Upper lobe of left lung (tissue), 6 donors: ENCODE results near the gene HIF1A. TPM values are rescaled to one million over a fixed set of nuclear protein-coding genes. Genes with fewer than 3 reads are reported as not detected.
A peak's percentile ranks its signal among the peaks of the same experiment; 100 is the strongest.
"Not testable (repeated sequence)": the region's sequence is repeated elsewhere in the genome, so short reads cannot be mapped to it uniquely, and the experiment has no call there.

Source experiments
- ATAC-seq, 2 donors: fragments of 200-7000 bp; cut with Tn5 transposase; one replicate each; pipeline ENCODE4 v1.9.1; 2022; ENCODE audit warnings: mild to moderate bottlenecking in 2 of 2, moderate library complexity in 2 of 2; ENCODE audit not compliant: low FRiP score in 2 of 2
- DNase-seq, 2 donors: peaks; one replicate each; pipeline ENCODE4 v3.0.0-alpha.2; 2019 to 2020
- H3K27ac ChIP-seq, 4 donors: fragments of 200-600 bp; sonication (generic); one replicate each; pipeline ENCODE4 v1.5.1; 2016 to 2019
- H3K27me3 ChIP-seq, 4 donors: fragments of 200-600 bp; sonication (generic); one replicate each; pipeline ENCODE4 v1.5.1; 2017 to 2019
- H3K36me3 ChIP-seq, 4 donors: fragments of 200-600 bp; sonication (generic); one replicate each; pipeline ENCODE4 v1.5.1; 2016 to 2019
- H3K4me1 ChIP-seq, 4 donors: fragments of 200-600 bp; sonication (generic); one replicate each; pipeline ENCODE4 v1.5.1; 2018 to 2019
- H3K4me3 ChIP-seq, 4 donors: fragments of 200-600 bp; sonication (generic); one replicate each; pipeline ENCODE4 v1.5.1; 2017 to 2019; ENCODE audit warnings: mild to moderate bottlenecking in 2 of 4, moderate library complexity in 1 of 4
- H3K9me3 ChIP-seq, 4 donors: fragments of 200-600 bp; sonication (generic); one replicate each; pipeline ENCODE4 v1.5.1; 2018 to 2019
- CTCF ChIP-seq, 6 experiments: fragments of 450-650 bp in 4 of 6; fragments of 200-600 bp in 2 of 6; sonication (generic) in 2 of 6; IDR thresholded peaks; one replicate each; pipeline ENCODE4 v1.5.1; 2016 to 2019; ENCODE audit warnings: antibody characterized with exemption in 6 of 6
- EP300 ChIP-seq, 4 donors: sonication (generic); formaldehyde crosslinking; IDR thresholded peaks; one replicate each; pipeline ENCODE4 v1.5.1; 2017; ENCODE audit warnings: antibody characterized with exemption in 4 of 4, control low read depth in 2 of 4
- POLR2A ChIP-seq, 4 donors: fragments of 450-650 bp; IDR thresholded peaks; one replicate each; pipeline ENCODE4 v1.5.1; 2016 to 2017; ENCODE audit warnings: antibody characterized with exemption in 4 of 4, mild to moderate bottlenecking in 2 of 4
- POLR2AphosphoS5 ChIP-seq, 2 donors: sonication (generic); formaldehyde crosslinking; IDR thresholded peaks; one replicate each; pipeline ENCODE4 v1.5.1; 2017; ENCODE audit warnings: antibody characterized with exemption in 2 of 2
- WGBS, 2 donors: methylation state at CpG; one replicate each; pipeline ENCODE4 v1.1.5; 2017 to 2018; 5-methylcytosine and 5-hydroxymethylcytosine counted together
- total RNA-seq, 6 donors: library from RNA; depleted of rRNA in 4 of 6; stranded (reverse); fragments of >200 nt in 4 of 6; gene quantifications; one replicate each; pipeline versions ENCODE4 v1.1.0 to v1.2.1, GENCODE V29; 2016 to 2021
- donor health status: DM: no; HTN: no; CAD: no; lungs with moderate emphysema.
- donor health status: DM: no; HTN: yes; CAD: no; lungs with severe emphysema.

HIF1A gene
- total RNA-seq, 6 donors from 2014 or later, result 72.1 to 131 (median 116) TPM

DNA sequence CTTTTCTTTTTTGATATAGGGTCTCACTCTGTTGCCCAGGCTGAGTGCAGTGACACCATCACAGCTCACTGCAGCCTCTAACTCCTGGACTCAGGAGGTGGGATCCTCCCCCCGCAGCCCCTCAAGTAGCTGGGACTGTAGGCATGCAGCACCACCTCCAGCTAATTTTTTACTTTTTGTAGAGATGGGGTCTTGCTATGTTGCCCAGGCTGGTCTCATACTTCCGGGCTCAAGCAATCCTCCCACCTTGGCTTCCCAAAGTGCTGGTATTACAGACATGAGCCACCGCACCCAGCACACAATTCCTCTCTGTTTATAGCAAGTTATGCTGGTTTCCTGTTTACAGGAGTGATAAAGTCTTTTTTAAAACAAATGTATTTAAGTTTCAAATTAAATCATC is 39.5 kb upstream of the HIF1A start:
- Histone ChIP-seq H3K27me3 (no peaks in the 10 kb centered on the region), H3K9me3 (no peaks in the 10 kb centered on the region), H3K27ac (no peak overlapping the region), H3K36me3 (no peaks in the 10 kb centered on the region), H3K4me1 (peaks cover 5 to 20% (median 14%) of the 10 kb centered on the region in 4 donors), H3K4me3 (no peak overlapping the region)
- ATAC-seq, result no peak
- DNase-seq, result no peak
- WGBS, 2 donors, result 80 to 81% methylated on average over 3 of the region's 3 CpGs
- TF ChIP-seq POLR2AphosphoS5 (IDR thresholded peaks at IDR 0.05), result no peak
- TF ChIP-seq CTCF (IDR thresholded peaks at IDR 0.05), result no peak
- no peak for TF ChIP-seq POLR2A (IDR thresholded peaks at IDR 0.05)
- TF ChIP-seq EP300 (IDR thresholded peaks at IDR 0.05), result no peak

- WGBS, 2 donors, result 94 to 97% methylated on average over 4 of the region's 4 CpGs
- ATAC-seq, result no peak
Observed at GRCh38 chr14:61656341-61656740, 39.0 kb upstream of the HIF1A start.

DNA sequence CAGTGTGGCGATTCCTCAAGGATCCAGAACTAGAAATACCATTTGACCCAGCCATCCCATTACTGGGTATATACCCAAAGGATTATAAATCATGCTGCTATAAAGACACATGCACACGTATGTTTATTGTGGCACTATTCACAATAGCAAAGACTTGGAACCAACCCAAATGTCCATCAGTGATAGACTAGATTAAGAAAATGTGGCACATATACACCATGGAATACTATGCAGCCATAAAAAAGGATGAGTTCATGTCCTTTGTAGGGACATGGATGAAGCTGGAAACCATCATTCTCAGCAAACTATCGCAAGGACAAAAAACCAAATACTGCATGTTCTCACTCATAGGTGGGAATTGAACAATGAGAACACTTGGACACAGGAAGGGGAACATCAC is 37.2 kb upstream of the HIF1A start:
- not testable (repeated sequence) for H3K27ac ChIP-seq, H3K27me3 ChIP-seq, ATAC-seq, H3K36me3 ChIP-seq, H3K9me3 ChIP-seq, DNase-seq, H3K4me3 ChIP-seq
- H3K4me1 ChIP-seq, result peaks cover 17 to 41% (median 32%) of the 10 kb centered on the region in 4 donors
- 87 to 94% methylated on average over 2 of the region's 3 CpGs for WGBS, 2 donors

More at GRCh38 chr14:61656341-61656740, 39.0 kb upstream of the HIF1A start:
- Histone ChIP-seq H3K9me3 (no peaks in the 10 kb centered on the region), H3K27me3 (no peaks in the 10 kb centered on the region), H3K4me1 (peaks cover 5 to 26% (median 17%) of the 10 kb centered on the region in 4 donors), H3K4me3 (no peak overlapping the region), H3K36me3 (no peaks in the 10 kb centered on the region), H3K27ac (no peak overlapping the region)
- no peak for DNase-seq
- no peak for TF ChIP-seq POLR2A (IDR thresholded peaks at IDR 0.05)
- TF ChIP-seq CTCF (IDR thresholded peaks at IDR 0.05), result no peak
- no peak for TF ChIP-seq EP300 (IDR thresholded peaks at IDR 0.05)
- TF ChIP-seq POLR2AphosphoS5 (IDR thresholded peaks at IDR 0.05), result no peak

- no peak for TF ChIP-seq POLR2A (IDR thresholded peaks at IDR 0.05)
- no peak for TF ChIP-seq EP300 (IDR thresholded peaks at IDR 0.05)
- no peak for TF ChIP-seq CTCF (IDR thresholded peaks at IDR 0.05)
- no peak for TF ChIP-seq POLR2AphosphoS5 (IDR thresholded peaks at IDR 0.05)
- no peaks in the 10 kb centered on the region for H3K9me3 ChIP-seq
- no peak overlapping the region for H3K4me3 ChIP-seq
- H3K4me1 ChIP-seq, result peaks cover 13 to 34% (median 24%) of the 10 kb centered on the region in 4 donors
- H3K27me3 ChIP-seq, result no peaks in the 10 kb centered on the region
- ATAC-seq (no peak), DNase-seq (no peak)
- H3K36me3 ChIP-seq, result no peaks in the 10 kb centered on the region
- H3K27ac ChIP-seq, result no peak overlapping the region
- 72 to 83% methylated on average over 2 of the region's 2 CpGs for WGBS, 2 donors
Observed at GRCh38 chr14:61659582-61659981, 35.7 kb upstream of the HIF1A start.

DNA sequence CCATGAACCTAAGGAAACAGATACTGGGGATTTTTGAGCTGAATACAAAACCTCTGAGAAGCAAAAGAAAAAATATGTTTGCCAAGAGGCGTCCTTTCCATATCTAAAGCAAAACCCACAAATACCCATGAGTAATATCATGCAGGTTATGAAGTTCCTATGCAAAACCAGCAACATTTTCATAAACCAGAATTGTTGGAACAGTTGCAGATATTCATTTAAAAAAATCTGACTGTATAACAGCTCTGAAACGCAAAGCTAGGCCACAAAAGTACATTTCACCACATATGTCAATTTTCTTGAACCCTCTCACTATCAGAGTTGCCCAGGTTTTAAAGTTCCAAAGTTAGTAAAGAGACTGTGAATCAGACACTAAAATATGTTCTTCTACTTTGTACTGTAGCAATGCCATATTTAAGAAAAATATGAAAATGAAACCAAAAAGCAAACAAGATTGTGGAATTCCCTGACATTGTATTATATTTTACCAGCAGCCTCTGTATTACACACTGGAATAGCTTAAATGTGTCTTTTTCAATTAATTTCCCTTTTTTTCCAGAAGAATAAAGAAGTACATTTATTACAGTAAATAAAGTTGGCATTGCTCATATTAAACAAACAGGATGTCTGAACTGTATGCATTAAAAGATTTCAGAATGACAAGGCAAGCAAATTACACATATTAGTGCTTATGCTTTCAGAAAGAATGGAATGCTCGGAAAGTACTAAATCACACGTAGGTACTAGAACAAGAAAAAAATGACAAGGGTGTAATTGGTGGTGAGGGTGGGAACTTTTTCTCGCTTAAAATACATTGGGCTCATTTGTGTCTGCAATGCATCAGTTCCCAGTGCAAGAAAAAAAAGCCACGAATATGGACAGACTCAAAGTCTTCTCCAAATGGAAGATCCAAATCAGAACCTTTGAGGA is 33.6 kb upstream of the HIF1A start:
- Histone ChIP-seq H3K4me3 (no peak overlapping the region), H3K9me3 (no peaks in the 10 kb centered on the region), H3K27me3 (no peaks in the 10 kb centered on the region), H3K27ac (peak overlapping the region; percentile 4 to 75 (median 57)), H3K36me3 (no peaks in the 10 kb centered on the region), H3K4me1 (peaks cover 13 to 34% (median 24%) of the 10 kb centered on the region in 4 donors)
- 67 to 69% methylated on average over 6 of the region's 6 CpGs for WGBS, 2 donors
- DNase-seq (no peak), ATAC-seq (no peak)
- no peak for TF ChIP-seq POLR2A (IDR thresholded peaks at IDR 0.05)
- TF ChIP-seq EP300 (IDR thresholded peaks at IDR 0.05), result no peak
- no peak for TF ChIP-seq CTCF (IDR thresholded peaks at IDR 0.05)
- no peak for TF ChIP-seq POLR2AphosphoS5 (IDR thresholded peaks at IDR 0.05)
